HG03097 (cell line): ENCODE results near the gene TPPP.
"Not testable (repeated sequence)": the region's sequence is repeated elsewhere in the genome, so short reads cannot be mapped to it uniquely, and the experiment has no call there.

Experiments
- ATAC-seq: cut with Tn5 transposase; IDR thresholded peaks from one replicate; pipeline ENCODE4 v1.9.1; 2021; ENCODE audit not compliant: unreplicated experiment, low FRiP score

The TPPP gene

DNA sequence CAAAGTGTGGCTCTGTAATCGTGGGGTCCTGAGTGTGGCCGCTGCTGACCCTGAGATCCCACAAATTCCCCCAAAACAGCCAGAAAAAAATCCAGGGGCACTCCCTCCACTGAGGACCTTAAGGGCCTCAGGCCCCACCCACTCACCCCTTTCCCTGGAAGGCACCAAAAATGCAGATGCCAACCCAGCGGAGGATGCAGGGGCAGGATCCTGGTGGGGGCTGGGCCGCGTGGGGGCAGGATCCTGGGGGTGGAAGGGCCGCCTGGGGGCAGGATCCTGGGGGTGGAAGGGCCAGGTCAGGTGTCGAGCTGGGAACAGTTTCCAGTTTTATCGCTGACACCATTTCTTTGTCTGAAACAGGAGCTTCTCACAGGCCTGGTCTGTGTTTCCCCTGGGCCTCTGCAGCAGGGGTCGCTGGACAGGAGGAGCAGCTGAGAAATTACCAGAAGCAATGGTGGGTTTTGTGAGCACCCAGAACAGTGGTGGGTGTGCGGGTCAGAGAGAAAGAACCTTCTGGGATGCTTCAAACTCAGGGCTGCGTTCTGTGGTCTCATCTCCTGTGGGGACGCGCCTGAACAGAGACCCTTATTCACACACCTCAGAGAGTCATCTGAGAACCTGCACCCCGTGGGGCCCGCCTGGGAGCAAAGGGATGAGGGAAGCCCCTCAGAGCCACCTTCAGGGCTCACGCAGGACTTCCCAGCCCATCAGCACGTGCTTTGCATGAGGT, 13.8 kb downstream of the TPPP start:
- not testable (repeated sequence) for ATAC-seq

DNA sequence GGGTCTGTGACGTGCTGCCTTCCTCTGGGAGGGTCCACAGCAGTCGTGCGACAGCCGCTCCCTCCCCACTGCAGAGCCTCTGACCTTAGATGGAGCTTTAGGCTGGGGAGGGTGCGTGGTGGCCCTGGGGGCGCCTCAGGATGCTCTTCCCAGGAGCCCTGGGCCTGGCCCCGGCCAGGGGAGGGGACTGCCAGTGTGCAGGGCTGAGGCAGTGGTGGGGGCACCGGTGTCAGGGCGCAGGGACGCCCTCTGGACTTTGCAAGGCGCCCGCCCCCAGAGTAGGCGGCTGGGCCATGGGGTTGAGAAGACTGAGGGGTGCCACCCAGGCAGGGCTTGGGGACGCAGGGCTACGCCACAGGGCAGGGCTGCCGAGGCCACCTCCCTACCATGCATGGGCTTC, 14.6 kb downstream of the TPPP start:
- ATAC-seq, result not testable (repeated sequence)

DNA sequence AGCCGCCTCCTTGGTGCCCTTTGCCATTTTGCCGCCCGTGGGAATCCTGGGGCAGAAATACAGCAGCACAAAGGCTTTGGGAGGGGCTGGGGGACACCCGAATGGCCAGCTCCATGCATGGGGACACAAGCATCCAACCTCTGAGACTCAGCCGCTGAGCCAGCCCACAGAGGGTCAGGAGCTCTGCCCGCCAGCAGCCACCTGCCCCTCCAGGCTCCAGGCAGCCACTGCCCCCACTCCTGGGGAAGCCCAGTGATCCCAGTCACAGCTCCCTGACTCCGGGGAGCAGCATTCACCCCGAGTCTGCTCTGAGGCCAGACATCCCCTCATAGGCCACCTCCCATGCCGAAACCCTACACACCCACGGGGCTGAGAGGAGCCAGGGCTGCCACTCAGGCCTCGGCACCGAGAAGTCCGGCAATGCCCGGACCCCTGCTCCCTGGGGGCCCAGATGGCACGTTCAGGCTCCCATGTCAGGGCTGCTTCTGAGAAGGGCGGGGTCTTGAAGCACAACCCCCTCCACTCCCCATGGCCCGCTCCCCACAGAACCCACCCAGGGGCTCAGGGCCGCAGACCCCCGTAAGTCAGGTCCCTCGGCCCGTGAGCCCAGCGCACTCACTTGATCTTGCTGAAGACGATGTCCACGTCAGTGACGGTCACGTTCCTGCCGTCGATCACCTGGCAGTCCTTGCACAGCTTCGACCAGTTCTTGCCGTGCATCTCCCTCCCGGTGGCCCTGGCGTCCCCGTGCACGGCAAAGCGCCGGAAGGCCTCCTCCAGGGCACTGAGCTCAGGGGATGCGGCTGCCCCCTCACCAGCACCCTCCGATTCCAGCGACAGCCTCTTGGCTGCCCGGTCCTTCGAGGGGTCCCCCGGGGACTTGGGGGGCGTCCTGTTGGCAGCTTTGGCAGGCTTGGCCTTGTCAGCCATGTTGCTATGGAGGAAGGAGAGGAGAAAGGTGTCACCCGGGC, 15.7 kb downstream of the TPPP start:
- no peak for ATAC-seq

DNA sequence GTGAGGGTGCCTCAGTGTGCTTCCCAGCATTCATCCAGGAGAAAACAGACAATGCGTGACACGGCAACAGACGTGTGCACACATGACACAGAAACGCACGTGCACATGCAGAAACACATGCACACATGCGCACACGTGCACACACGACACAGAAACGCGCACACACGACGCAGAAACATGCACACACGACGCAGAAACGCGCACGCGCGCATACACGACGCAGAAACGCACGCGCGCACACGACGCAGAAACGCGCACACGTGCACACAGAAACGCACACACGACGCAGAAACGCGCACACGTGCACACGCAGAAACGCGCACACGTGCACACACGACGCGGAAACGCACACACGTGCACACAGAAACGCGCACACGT, 16.5 kb downstream of the TPPP start:
- no peak for ATAC-seq

DNA sequence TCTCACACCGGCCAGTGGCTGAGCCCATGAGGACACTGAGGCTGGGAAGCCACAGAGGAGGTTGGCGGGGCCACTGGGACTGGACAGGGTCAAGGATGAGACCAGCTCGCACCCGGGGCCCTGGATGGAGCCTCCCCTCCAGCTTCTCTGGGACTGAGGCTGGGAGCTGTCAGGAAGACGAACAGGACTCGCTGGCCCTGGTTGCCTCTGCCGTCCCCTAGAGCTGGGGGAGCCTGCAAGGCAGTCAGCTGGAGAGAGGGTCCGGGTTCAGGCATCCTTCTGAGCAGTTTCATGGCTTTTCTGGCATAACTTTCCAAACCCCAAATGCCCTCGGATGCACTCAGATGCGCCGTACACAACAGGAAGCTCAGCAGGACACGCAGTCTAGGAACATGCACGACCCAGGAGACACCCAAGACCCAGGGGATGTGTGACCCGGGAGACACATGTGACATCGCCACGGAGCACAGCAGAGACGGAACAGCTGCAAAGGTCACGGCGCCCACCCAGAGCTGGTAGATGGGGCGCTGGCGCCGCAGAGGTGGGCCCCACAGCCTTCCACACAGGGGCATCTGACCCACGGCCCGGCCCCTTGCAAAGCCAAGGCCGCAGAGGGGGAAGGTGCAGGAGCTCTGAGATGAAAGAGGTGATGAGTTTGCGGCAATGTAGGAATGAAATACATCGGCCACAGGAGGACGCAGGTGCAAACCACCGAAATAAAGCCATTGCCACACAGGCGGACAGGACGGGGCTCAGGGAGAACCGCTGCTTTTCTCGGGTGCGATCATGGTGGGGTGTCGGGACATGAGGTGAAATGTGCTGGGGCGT, 17.1 kb downstream of the TPPP start:
- ATAC-seq, result no peak

DNA sequence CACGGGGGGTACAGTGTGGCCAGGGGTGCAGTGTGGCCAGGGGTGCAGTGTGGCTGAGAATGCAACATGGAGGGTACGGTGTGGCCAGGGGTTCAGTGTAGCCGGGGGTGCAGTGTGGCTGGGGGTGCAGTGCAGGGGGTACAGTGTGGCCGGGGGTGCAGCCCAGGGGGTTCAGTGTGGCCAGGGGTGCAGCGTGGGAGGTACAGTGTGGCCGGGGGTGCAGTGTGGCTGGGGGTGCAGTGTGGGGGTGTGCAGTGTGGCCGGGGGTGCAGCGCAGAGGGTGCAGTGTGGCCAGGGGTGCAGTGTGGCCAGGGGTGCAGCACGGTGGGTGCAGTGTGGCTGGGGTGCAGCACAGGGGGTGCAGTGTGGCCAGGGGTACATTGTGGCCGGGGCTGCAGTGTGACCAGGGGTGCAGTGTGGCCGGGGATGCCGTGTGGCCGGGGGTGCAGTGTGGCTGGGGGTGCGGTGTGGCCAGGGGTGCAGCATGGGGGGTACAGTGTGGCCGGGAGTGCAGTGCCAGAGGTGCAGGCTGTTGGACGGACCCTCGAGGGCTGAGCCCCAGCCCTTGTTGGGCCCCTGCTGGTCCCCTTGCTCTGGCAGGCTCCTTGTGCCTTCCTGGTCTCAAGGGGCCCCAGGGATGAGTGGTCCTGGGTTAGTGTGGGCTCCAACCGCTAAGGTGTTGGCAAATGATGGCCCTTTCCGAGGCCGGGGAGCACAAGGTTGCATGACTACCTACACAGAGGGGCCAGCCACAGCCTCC, 17.9 kb downstream of the TPPP start:
- no peak for ATAC-seq

DNA sequence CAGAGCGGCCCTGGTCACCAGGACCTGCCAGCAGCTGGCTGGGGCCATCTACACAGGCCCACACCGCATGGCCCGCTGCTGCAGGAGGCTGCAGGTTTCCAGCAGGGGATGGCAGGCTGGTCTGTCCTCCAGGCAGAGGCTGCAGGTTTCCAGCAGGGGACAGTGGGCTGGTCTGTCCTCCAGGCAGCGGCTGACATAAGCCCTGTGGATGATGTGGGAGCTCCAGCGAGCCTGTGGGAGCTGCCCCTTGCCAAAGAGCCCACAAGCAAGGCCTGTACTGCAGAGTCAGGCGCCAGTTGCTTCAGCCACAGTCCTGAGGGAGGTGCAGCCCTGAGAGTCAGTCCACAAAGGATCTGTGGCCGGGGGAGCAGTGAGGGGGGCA, 18.5 kb downstream of the TPPP start:
- ATAC-seq, result no peak

DNA sequence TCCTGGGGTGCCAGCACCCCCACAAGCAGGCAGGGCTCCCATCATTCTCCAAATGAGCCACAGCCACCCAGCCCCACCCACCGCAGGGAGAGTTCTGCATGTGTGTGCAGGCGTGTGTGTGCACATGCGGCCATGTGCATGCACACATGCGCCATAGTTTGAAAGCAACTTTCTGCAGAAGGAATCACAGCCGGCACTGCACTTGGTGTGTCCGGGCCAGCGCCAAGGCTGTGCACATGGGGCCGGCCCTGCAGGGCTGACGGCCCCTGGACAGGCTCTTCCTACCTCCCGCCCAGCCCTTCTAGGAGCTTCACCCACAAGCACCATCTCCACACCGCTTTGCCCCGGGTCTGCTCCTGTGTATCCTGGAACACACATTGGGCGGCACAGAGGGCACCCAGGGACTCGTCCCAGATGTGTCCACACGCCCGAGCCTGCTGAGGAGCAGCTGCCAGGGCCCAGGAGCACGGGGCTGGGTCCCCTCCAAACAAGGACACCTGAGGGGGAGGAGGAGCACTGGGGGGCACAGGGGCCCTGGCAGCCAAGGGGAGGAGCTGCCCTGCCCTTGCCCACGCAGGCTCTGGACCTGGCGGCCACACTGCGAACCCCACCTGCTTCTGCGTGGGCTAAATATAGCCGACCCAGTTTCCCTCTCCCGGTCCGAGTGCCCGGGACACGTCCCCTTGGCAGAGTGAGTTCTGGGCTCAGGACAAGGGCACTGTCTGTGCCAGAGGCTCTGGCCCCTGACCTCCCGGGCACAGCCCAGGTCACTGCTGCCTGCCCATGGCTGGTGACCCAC, 19.1 kb downstream of the TPPP start:
- no peak for ATAC-seq

DNA sequence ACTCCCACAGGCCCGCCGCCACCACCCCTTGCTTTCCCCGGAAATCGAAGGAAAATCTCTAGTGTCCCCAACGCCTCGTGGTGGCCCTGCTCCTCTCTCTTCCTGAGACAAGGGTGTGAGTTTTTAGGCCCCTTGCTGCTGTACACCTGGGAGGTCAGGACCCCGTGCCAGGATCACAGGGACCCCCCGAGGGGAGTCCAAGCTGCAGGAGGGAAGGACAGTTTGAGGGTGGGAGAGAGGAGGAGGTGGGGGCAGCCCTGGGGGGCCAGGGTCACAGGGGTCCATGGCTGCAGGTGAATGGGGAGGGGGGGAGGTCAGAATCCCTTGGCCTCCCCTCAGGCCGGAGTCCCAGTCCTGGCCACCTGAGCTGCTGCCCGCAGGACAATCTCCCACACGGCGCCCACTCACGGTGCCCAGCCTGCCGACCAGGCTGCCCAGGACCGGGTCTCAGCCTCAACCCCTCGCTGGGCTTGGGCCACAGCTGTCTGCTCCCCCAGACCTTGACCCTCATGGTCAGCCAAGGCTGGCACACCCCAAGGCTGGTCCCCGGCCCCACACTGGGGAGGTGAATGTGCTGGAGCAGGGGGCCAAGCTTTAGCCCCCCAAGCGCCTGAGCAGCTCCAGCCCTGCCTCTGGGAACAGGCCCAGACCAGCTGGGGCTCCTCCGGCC, 19.9 kb downstream of the TPPP start:
- ATAC-seq, result no peak

DNA sequence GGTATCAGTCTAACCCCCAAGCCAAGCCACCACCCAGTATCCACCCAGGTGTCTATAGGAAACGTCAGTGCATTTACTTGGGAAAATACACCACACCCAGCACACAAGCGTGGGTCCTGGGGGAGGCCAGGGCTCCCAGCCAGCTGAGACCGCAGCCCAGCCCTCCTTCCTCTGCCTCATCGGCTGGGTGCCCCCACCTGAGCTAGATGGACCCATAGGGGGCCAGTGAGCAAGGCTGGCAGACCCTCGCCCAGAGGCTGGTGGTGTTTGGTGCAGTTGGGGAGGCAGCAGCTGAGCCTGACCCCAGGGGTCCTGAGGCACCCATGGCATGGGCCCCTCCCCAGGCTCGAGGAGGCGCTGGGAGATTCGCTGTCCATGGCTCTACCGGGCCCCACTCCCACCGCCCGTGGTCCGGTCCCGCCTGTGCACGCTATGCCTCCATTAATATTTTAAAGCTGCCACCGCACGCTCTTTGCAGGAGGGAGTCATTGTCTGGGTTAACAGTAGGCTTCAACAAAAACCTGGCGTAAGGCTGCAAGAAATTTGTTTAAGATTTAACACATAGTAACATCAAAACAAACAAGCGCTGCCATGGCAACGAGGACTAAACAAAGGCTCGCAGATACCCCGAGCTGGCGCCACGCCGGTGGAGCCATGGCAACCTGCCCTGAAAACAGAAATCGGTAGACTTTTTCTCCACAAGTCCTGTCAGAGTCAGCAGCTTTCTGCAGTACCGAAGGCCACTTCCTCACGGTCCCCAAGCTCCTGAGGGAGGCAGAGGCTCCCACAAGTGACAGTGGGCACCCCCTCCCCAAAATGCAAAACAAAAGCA, 20.6 kb downstream of the TPPP start:
- no peak for ATAC-seq

DNA sequence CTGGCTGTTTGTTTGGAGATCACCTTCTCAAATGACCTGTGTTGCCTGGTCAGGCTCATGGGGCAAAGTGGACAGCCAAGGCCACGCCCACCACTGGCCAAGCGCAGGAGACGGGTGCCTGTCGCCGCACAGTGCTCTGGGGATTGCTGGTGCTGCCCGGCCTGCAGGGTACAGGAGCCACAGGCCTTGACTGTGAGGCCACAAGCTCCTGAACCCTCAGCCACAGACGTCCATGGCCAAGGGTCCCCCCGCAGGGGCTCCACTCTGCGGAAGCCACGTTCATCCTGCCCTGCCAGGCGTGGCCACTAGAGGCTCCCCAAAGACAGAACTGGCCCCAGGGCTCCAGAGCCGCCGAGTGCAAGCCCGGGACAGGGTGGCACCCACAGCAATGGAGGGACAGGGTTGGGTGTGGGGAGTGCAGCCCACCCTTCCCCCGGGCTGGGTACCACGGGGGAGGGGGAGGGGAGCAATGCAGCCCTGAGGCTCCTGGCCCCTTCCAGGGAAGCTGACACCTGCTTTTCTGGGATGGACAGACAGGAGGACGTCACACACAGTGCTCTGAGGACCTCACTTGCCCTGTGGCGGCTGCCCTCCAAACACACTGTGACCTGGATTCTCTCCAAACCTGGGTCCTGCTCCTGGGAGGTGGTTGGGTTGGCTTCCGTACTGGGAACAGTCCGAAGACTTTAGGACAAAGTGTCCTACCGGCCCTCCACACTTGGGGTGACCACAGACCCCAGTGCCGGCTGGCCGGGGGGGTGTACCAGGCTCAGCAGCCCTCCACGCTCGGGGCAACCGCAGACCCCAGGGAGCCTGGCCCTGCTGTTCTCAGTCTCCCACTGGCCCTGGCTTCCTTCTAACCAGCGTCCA, 21.5 kb downstream of the TPPP start:
- ATAC-seq, result no peak

DNA sequence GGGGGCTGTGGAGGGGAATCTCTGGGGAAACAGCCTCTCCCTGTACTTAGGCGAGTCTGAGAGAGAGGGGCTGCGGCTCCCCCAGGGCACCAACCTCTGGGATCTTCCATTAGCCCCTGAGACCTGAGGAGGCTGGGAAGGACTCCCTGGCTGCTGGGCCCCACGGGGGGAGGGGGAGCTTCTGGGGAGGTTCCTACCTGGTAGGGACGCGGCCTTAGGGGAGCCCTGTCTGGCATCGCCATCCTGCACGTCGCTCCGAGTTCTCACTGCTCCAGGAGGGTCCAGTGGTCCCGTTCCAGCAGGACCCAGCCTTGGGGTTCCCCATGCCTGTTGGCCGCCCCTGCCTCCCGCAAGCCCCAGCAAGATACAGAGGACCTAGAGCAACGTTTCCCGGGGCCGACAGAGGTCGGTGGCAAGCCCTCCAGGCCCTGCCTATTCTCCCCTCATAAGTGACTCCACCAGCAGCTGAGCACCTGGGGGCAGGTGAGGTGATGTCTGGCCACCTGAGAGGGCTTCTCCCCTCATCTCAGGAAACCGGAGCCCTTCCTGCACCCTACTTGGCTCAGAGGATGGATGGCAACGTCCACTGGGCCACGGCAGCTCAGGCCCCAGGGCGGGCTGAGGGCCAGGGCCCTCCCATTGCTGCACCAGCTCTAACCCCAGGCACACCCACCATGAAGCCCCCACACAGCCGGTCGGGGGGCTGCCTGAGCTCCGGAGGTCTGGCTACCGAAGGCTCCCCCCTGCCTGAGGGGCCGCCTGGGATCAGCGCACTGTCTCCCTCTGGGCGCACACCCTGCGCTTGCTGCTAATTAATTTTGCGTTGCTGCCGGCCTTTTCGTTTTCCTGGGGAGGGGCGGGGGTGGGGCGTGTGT, 22.5 kb downstream of the TPPP start:
- no peak for ATAC-seq

DNA sequence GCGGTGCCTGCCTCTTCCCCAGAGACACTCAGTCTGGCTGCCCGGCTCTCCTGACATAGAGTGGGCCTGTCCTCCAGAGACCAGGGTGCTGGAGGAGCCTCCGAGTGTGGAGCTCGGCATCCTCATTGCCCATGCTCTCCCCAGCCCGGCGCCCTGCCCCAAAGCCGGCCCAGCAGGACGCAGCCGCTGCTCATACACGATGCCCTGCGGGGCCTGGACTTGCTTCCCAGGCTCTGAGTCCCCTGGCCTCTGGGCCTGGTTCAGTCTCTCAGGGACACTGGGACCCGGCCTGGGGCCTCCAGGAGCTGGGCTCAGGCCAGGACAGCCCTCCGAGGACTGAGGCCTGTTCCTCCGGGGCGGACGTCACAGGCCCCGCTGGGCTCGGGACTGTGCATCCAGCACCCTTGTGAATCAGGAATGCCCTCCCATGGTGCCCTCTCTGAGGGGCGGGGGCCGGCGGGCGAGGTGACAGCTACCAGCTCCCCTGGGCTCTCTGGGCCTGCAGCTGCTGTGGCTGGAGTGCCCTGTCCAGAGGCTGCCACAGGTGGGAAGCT, 23.2 kb downstream of the TPPP start:
- ATAC-seq, result no peak

DNA sequence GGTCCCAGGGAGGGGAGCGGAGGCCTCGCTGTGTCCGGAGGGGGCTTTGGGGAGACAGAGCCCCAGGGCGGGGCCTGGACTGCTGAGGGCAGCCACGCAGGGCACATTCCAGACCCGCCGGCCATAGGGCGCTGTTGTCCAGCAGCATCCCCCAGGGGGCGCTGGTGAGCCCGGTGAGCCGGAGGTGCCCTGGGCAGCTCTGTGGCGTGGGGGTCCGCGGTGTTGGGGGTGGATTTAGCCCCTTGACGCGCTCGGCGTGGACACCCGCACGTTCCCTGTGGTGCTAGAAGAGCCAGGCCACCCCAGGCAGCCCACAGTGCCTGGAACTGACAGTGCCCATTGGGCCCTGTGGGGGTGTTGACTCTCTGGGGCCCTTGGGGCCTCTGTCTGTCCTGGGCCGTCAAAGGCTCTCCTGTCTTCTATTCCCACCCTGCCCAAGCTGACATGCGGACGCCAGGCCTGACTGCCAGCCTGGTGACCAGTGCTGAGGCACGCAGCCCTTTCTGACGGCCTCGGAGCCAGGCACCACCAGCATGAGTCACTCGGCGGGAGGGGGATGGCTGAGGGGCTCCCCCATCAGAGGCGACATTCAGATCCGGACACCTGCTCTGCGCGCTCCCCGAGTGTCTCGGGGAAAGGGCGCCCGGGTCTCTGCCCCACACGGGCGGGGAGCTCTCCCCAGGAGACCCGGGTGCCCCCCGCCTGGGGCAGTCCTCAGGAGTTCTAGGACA, 23.9 kb downstream of the TPPP start:
- no peak for ATAC-seq

DNA sequence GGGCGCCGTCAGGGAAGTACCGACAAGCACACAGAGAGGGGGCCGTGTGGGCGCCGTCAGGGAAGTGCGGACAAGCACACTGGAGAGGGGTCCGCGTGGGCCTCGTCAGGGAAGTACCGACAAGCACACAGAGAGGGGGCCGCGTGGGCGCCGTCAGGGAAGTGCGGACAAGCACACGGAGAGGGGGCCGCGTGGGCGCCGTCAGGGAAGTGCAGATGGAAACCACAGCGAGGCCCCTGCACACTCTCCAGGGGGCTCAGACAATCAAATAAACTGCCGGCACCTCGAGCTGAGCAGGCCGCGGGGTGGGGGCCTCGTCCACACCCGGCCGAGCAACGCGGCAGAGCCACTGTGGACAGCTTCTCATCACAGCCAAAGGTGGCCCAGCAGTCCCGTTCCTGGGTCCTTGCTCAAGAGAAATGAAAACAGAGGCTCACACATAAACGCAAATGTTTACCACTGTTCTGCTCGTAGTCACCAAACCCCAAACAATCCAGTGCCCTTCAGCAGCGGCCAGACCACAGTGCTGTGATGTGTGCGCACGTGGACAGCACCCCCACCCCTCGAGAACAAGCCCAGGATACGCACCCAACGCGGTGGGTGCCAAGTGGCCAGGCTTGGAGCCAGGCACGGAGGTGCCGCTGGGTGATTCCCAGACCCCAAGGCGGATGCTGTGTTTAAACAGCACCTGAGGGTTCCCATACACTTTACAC, 24.7 kb downstream of the TPPP start:
- ATAC-seq, result no peak
